NCI-H526 (cell line): ENCODE data around the gene CACYBP.

ENCODE experiments used
- DNase-seq, 2 experiments: peaks; one replicate each; lab custom pipeline; 2025; lab: John Stamatoyannopoulos, UW

The CACYBP gene

DNA sequence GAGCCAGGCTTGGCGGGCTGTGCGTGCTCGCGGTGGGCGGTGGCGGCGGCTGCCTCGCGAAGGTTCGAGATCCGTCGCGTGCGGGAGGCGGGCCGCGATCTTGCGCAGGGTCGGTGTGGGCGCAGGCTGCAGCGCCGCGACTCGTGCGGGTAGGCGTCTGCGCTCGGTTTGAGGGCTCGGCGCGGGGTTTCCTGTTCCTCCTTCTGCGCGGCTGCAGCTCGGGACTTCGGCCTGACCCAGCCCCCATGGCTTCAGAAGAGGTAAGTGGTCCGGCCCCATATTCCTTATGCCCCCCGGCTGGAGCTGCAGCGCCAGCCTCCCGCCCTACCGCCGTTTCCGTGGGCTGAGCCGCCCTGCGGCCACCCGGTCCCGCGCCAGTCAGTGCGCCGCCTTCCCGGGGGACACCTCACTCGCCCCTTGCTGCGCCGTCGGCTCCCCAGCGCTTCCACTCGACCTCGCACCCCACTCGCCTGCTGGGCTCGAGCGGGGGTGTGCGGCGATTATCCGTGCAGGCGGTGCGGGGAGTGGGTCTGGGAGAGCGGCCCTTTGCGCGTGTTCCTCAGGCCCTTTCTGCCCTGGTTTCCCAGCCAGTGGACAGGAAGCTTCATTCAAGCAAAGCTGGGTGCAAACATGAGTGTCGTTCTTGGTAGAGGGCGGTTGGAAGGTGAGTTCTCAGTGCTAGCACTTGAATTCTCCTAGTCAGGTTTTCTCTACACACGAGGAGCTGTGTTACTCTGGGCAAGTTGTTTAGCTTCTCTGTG is at the start of gene CACYBP:
Gene CACYBP, plus strand, starts transcription at position 12 of the 761 bp plus-strand sequence. Its CDS starts 234 bp downstream, at position 246.
- peak; percentile 77 to 86 for DNase-seq

DNA sequence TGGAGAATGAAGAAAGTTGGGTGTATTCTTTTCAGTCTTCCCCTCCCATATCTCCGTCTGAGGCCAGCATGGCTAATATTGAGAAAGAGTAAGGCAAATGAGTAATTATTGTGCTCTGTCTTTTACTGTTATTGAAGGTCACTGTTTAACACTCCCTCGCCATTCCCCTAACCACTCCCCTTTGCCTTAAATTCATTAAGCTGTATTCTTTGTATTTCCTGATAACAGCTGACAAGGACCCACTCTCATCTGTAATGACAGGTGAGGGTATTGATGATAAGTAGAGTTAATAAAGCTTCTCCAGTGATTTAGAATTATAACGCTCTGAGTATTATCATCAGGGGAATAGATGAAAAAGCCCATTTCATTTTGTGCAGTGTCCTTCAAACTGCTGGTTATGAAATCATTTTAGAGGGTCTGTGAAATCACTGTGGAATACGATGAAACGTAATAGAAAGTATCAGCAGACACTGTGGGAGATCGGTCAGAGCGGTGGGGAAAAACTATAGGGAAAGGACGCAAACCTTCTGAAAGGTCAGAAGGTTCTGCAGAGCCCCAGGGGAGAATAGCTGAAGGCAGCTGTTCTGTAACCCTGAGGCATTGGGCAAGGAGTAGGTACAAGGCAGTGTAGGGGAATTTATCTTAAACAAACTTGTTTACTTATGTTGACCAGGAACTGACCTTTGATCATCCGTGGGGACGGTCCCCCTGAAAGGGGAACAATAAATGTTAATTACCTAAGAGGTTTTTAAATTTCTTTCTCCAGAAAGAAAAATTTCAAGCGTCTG is 46.3 kb upstream of the CACYBP start:
- DNase-seq = peak; percentile 38 to 55

GRCh38 chr1:174954073-174954460 is 45.7 kb upstream of the CACYBP start:
- peak; percentile 80 to 85 for DNase-seq

DNA sequence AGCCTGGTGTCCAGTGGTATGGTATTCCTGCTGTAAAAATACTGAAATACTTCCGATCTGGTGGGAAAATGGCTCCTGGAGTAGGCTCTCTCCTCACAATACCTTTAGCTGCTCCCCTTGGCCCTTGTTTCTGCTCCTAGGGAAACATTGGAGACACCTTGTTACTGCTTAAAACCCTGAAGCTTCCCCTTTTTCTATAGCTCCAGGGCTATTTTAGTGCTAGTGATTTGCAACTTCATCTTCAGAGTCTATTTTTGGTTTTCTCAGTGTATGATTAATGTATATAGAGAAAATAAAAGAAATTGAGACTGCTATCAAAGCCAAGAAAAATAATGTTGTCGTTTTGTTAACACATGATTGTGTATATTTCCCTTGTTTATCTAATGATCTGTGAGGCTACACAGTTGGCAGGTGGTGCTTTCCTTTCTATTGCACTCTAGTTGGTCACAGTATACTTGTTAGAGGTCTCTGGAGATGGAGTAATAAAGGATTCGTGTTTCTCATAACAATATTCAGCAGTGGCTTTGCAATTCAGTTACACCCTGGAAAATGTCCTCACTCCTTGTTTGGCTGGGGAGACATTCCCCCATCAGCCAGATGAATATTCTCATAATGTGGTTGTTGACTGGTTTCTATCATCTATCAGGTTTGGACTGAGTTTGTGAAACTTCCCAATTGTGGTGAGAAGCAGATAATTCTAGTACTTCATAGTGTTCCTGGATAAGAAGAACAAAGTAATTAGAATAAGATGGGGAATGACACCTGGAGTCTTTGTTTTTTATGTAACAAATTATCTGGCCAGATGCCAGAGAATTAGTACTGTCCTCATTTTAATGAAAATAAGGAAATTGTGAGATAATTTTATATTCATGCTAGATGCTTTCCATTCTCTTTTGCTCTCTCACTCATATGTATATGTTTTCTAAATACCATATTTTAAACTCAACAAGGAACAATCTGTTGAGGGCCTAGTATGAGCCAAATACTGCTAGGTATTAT is 44.8 kb upstream of the CACYBP start:
- DNase-seq = peak; percentile 69 to 73

- DNase-seq = no peak
These were observed 43.7 kb upstream of the CACYBP start for GRCh38 chr1:174956086-174956485.

- DNase-seq = peak; percentile 21 to 42
These were observed 42.8 kb upstream of the CACYBP start for GRCh38 chr1:174956976-174957375.

GRCh38 chr1:174957829-174958228 is 41.9 kb upstream of the CACYBP start:
- DNase-seq = no peak

DNA sequence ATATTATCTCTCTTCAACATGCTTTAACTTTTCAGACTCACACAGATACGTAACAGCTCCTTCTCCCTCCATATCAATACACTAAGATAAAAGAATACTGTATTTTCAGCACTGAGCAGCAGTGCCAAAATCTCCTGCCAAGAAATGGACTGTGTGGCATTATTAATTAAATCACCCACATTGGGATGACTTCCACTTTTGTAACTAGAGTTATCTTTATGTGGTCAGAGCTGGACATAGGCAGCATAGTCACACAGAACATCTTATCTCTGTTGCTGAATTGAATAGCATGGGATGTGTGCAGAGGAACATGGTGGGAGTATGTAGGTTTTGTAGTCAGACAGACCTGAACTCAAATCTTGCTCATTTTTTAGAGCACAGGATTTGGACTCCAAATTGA is 41.4 kb upstream of the CACYBP start:
- no peak for DNase-seq

DNA sequence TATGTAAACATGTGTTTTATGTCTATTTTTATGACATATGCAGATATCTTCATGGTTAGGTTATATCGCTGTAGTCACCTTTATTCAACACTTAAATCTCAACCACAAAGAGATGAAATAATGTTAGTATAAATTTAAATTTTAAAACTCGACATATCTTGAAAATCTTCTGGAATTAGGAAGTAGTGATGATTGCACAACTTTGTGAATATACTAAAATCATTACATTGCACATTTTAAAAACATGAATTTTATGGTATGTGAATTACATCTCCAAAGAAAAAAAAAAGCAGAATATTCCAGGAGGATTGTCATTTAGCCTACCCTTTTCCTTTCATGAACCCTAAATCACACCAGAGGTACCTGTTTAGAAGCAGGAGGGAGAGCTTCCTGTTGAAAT is 39.4 kb upstream of the CACYBP start:
- no peak for DNase-seq

- peak in 1 of 2 experiments; percentile 7 for DNase-seq
These were observed 36.1 kb upstream of the CACYBP start for GRCh38 chr1:174963529-174964125.

GRCh38 chr1:174964261-174964971 is 35.3 kb upstream of the CACYBP start:
- DNase-seq = no peak

GRCh38 chr1:174964972-174965361 is 34.8 kb upstream of the CACYBP start:
- DNase-seq = no peak

DNA sequence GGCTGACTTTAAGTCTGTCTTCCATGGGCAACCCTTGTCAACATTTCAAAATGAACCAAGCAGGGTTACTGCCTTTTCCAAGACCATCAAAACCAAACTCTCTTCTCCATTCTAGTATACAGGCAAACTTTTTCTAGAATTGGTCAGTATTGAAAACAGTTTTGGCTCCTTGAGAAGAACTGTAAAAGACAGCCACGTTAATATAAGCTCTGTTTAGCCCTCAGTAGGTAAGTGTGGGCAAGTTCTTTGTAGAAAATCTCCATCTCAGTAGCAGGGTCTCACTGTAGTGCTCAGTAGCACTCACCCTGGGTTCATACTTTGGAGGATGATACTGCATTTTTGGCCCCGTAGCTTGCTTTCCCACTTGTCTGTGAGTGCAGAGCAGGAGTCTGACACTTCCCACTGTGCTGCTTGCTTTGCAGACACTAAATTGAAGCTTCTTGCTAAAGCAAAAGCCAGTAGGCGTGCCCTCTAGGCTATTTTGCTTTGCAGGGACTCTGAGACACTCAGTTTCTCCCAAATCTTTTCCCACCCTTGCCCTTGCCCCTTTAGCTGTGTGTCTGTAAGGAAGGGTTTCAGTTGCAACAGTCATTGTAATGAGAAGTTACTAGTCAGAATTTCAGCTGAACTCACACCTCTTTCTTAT is 34.3 kb upstream of the CACYBP start:
- DNase-seq = no peak

- DNase-seq = no peak
These were observed 33.7 kb upstream of the CACYBP start for GRCh38 chr1:174966008-174966572.

- no peak for DNase-seq
These were observed 31.7 kb upstream of the CACYBP start for GRCh38 chr1:174967845-174968705.

GRCh38 chr1:174968750-174969244 is 30.9 kb upstream of the CACYBP start:
- no peak for DNase-seq

- DNase-seq = no peak
These were observed 29.8 kb upstream of the CACYBP start for GRCh38 chr1:174969977-174970376.

GRCh38 chr1:174971466-174971865 is 28.3 kb upstream of the CACYBP start:
- no peak for DNase-seq

DNA sequence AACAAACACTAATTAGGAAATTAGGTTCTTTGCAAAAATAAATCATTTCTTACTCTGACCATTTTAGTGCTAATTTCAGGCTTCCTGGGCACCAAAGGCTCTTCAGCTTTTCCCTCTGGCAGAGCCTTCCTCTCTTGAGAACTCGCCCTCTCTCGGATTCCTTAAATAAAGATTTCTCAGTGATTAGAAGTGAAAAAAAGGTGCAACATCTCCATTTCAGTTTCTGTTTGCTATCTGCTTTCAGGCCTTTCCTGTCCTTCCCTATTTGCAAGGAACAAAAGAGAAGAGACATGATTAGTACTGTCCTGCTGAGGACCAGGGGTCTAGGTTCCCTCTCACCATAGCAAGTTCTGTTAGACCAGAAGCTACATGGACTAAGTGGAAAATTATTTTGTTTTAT is 27.8 kb upstream of the CACYBP start:
- DNase-seq = no peak
